SK-N-SH (cell line): Measurements from ENCODE around the gene BTBD7. TPM values are rescaled to one million over a fixed set of nuclear protein-coding genes. Genes with fewer than 3 reads are reported as not detected.

Experiments used
- CTCF ChIA-PET: fragments of 300-600, 350-600 bp; formaldehyde crosslinking; extraction: SDS; loops from one replicate; lab custom pipeline; 2021; lab: Yijun Ruan, JAX
- POLR2A ChIA-PET: fragments of 350-600 bp; sonication (Branson Sonifier 250); formaldehyde crosslinking; extraction: SDS; loops from one replicate; lab custom pipeline; 2020; ENCODE audit warnings: antibody characterized with exemption, inconsistent platforms; lab: Yijun Ruan, JAX
- DNase-seq: peaks from one replicate; pipeline ENCODE4 v3.0.0; 2012
- H2AFZ ChIP-seq: fragments of 200-600 bp; sonication (generic); 2 replicates; pipeline ENCODE4 v1.8.1; 2016; ENCODE audit warnings: antibody characterized with exemption, mild to moderate bottlenecking, low read depth
- H3F3A ChIP-seq: fragments of 200-600 bp; sonication (generic); replicated peaks from 2 replicates; pipeline ENCODE3; 2016; ENCODE audit warnings: antibody characterized with exemption, mild to moderate bottlenecking; ENCODE audit not compliant: insufficient read depth
- H3K27ac ChIP-seq, 2 experiments: fragments of 200-500 bp in 1 of 2; fragments of 200-600 bp in 1 of 2; sonication (Bioruptor generic) in 1 of 2; sonication (generic), shearing (Covaris generic) in 1 of 2; 2 replicates each; pipeline versions ENCODE4 v1.5.1 to v1.6.1; 2014 to 2016; ENCODE audit warnings: low read depth in 2 of 2, inconsistent platforms in 1 of 2, low read length in 1 of 2, mild to moderate bottlenecking in 1 of 2, mixed read lengths in 1 of 2
- H3K27me3 ChIP-seq: fragments of 200-600 bp; sonication (generic), shearing (Covaris generic); 2 replicates; pipeline ENCODE4 v1.6.1; 2016; ENCODE audit warnings: mixed run types; ENCODE audit not compliant: insufficient read depth
- H3K36me3 ChIP-seq, 2 experiments: fragments of 200-500 bp in 1 of 2; fragments of 200-600 bp in 1 of 2; sonication (Bioruptor generic) in 1 of 2; sonication (generic) in 1 of 2; replicated peaks in 1 of 2; 2 replicates each; pipeline versions ENCODE3 to v1.5.1; 2014 to 2016; ENCODE audit warnings: low read length in 1 of 2, mild to moderate bottlenecking in 1 of 2; ENCODE audit not compliant: insufficient read depth in 2 of 2, control insufficient read depth in 1 of 2
- H3K4me1 ChIP-seq, 2 experiments: fragments of 200-500 bp in 1 of 2; fragments of 200-600 bp in 1 of 2; sonication (Bioruptor generic) in 1 of 2; sonication (generic), shearing (Covaris generic) in 1 of 2; 2 replicates each; pipeline versions ENCODE4 v1.5.1 to v1.6.1; 2014 to 2016; ENCODE audit warnings: low read depth in 1 of 2, low read length in 1 of 2, mixed run types in 1 of 2; ENCODE audit not compliant: insufficient read depth in 2 of 2, control insufficient read depth in 1 of 2
- H3K4me2 ChIP-seq: fragments of 200-600 bp; sonication (generic), shearing (Covaris generic); 2 replicates; pipeline ENCODE4 v1.6.1; 2017; ENCODE audit warnings: mixed run types
- H3K4me3 ChIP-seq, 2 experiments: fragments of 200-500 bp in 1 of 2; fragments of 200-600 bp in 1 of 2; sonication (Bioruptor generic) in 1 of 2; sonication (generic), shearing (Covaris generic) in 1 of 2; 2 replicates each; pipeline versions ENCODE4 v1.5.1 to v1.8.1; 2014 to 2016; ENCODE audit warnings: low read depth in 2 of 2, inconsistent platforms in 1 of 2, low read length in 1 of 2, mild to moderate bottlenecking in 1 of 2, mixed read lengths in 1 of 2, moderate library complexity in 1 of 2
- H3K79me2 ChIP-seq: fragments of 200-600 bp; sonication (generic); 2 replicates; pipeline ENCODE4 v1.8.1; 2017; ENCODE audit warnings: mild to moderate bottlenecking; ENCODE audit not compliant: insufficient read depth
- H3K9ac ChIP-seq: fragments of 200-600 bp; sonication (generic); 2 replicates; pipeline ENCODE4 v1.6.1; 2017; ENCODE audit warnings: mixed run types
- H3K9me2 ChIP-seq: fragments of 200-600 bp; sonication (generic); 2 replicates; pipeline ENCODE4 v1.6.1; 2017; ENCODE audit warnings: mixed run types
- H3K9me3 ChIP-seq: fragments of 200-600 bp; sonication (generic); 2 replicates; pipeline ENCODE4 v1.6.1; 2017; ENCODE audit warnings: mixed run types, mild to moderate bottlenecking, moderate library complexity
- H4K20me1 ChIP-seq: fragments of 200-600 bp; sonication (generic); 2 replicates; pipeline ENCODE4 v1.6.1; 2017; ENCODE audit warnings: mild to moderate bottlenecking, mixed run types; ENCODE audit not compliant: insufficient read depth
- CTCF ChIP-seq: fragments of 200-600 bp; sonication (generic); IDR thresholded peaks from 2 replicates; pipeline ENCODE4 v1.6.1; 2017; ENCODE audit warnings: antibody characterized with exemption, mild to moderate bottlenecking, moderate library complexity
- EZH2phosphoT487 ChIP-seq: fragments of 200-600 bp; sonication (generic); IDR thresholded peaks from 2 replicates; pipeline ENCODE4 v1.6.1; 2017; ENCODE audit warnings: low read depth, mixed run types, mild to moderate bottlenecking, antibody characterized with exemption, moderate library complexity, borderline replicate concordance
- FOXJ3 ChIP-seq: sonication (generic); formaldehyde crosslinking; IDR thresholded peaks from 2 replicates; pipeline ENCODE4 v1.5.1; 2020; ENCODE audit warnings: mild to moderate bottlenecking, missing genetic modification reagents
- GATA2 ChIP-seq: sonication (generic); formaldehyde crosslinking; IDR thresholded peaks from 2 replicates; pipeline ENCODE4 v1.5.0; 2020; ENCODE audit warnings: mild to moderate bottlenecking, missing genetic modification reagents
- JUND ChIP-seq: IDR thresholded peaks from 2 replicates; pipeline ENCODE4 v1.4.0; 2012
- NFIC ChIP-seq: IDR thresholded peaks from 2 replicates; pipeline ENCODE4 v1.4.0; 2012; ENCODE audit warnings: borderline replicate concordance
- PBX3 ChIP-seq: IDR thresholded peaks from 2 replicates; pipeline ENCODE4; 2012
- REST ChIP-seq: IDR thresholded peaks from 2 replicates; pipeline ENCODE4 v1.6.1; 2012; ENCODE audit warnings: mild to moderate bottlenecking, low read depth, low read length, moderate library complexity
- SIN3A ChIP-seq: IDR thresholded peaks from 2 replicates; pipeline ENCODE4 v1.6.1; 2012; ENCODE audit warnings: low read depth, mild to moderate bottlenecking, low read length, moderate library complexity, borderline replicate concordance
- YY1 ChIP-seq: IDR thresholded peaks from 2 replicates; pipeline ENCODE4 v1.4.0; 2012; ENCODE audit warnings: low read depth, mild to moderate bottlenecking
- WGBS: methylation state at CpG from one replicate; pipeline ENCODE4 v1.1.6; 2017; ENCODE audit warnings: low lambda C conversion rate; 5-methylcytosine and 5-hydroxymethylcytosine counted together
- polyA plus RNA-seq, 3 experiments: library from polyadenylated mRNA; depleted of rRNA; stranded (reverse); fragments of >200 nt; gene quantifications; 2 replicates each; pipeline ENCODE4 v1.2.3, GENCODE V29; 2012

Gene BTBD7
- polyA plus RNA-seq, 1 of the 3 experiments (the other 2 are of a cell fraction) = 8.6 TPM

- Histone ChIP-seq H3K79me2 (no peaks in the 10 kb centered on the region), H4K20me1 (no peaks in the 10 kb centered on the region), H3K36me3 (no peaks in the 10 kb centered on the region), H2AFZ (no peak within 1 kb of the TSS), H3K9me3 (no peaks in the 10 kb centered on the region), H3F3A (no peaks in the 10 kb centered on the region), H3K27me3 (no peaks in the 10 kb centered on the region), H3K4me3 (no peak within 1 kb of the TSS), H3K27ac (no peak within 1 kb of the TSS), H3K4me1 (no peaks in the 10 kb centered on the region), H3K9me2 (no peaks in the 10 kb centered on the region), H3K4me2 (no peak within 1 kb of the TSS), H3K9ac (no peak within 1 kb of the TSS)
- ChIA-PET CTCF (no interaction called here), POLR2A (no interaction called here)
- 92% methylated on average over 54 of the region's 60 CpGs for WGBS
- DNase-seq = no peak
- TF ChIP-seq EZH2phosphoT487 = no peak
- no peak for TF ChIP-seq REST
- no peak for TF ChIP-seq NFIC
- TF ChIP-seq YY1 = no peak
- no peak for TF ChIP-seq SIN3A
- no peak for TF ChIP-seq CTCF
- TF ChIP-seq GATA2 = no peak
- no peak for TF ChIP-seq JUND
- no peak for TF ChIP-seq FOXJ3 (CRISPR knock-in tag)
- no peak for TF ChIP-seq PBX3
Measured at GRCh38 chr14:93346926-93347721, 14.3 kb upstream of the BTBD7 start, which contains the start of gene COX8C. TSS of gene COX8C (plus strand) at chr14:93347182. CDS start at chr14:93347269, 87 bp downstream.
